ENCODE measurements around the gene USP3. TPM values are rescaled to one million over a fixed set of nuclear protein-coding genes. Genes with fewer than 3 reads are reported as not detected.

Gene USP3
- total and polyA plus RNA-seq, 2 of the 13 experiments (the other 11 are each of a cell fraction or from before 2014, with no cell fraction given): 14.3 to 61.2 TPM

DNA sequence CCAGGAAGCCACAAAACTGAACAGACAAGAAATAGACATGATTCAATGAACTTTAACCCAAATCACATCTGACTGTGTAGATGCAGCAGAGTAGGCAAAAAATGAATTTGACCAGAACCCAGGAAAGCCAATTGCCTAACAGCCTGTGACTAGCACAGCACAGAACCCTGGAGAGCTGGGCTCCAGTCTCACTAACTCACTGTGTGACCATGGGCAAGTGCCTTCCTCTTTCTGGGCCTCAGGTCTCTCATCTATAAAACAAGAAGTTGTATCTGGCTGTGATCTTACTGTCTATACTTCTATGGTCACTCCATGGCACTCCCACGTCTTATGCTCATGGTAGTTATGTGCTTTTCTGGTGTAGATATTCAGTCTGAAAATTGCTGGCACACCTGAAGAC lies 48.1 kb upstream of the USP3 start:
- FAIRE-seq: no peak
- Histone ChIP-seq H3K9me3 (ENCODE audit: low read length) (no peaks in the 10 kb centered on the region), H3K4me2 (ENCODE audit: low read depth, low read length) (no peak overlapping the region), H4K20me1 (ENCODE audit: insufficient read depth, low read length) (no peaks in the 10 kb centered on the region), H2AFZ (ENCODE audit: low read length) (no peak overlapping the region), H3K4me1 (ENCODE audit: insufficient read depth, low read length) (peaks cover 15% of the 10 kb centered on the region), H3K79me2 (ENCODE audit: insufficient read depth, low read length) (no peaks in the 10 kb centered on the region), H3K27me3 (ENCODE audit: control insufficient read depth in 1 of 2, insufficient read depth in 2 of 2, low read length in 2 of 2) (no peaks in the 10 kb centered on the region; a peak in 3 of 5 replicates), H3K36me3 (replicated peaks in 1 of 2; ENCODE audit: control insufficient read depth in 1 of 2, insufficient read depth in 2 of 2, low read length in 2 of 2) (no peaks in the 10 kb centered on the region), H3K27ac (ENCODE audit: extremely low read length, insufficient read depth, low read length) (no peak overlapping the region), H3K9ac (ENCODE audit: insufficient read depth, low read depth, low read length) (no peak overlapping the region), H3K4me3 (replicated peaks in 1 of 3; ENCODE audit: insufficient read depth in 1 of 3, low read depth in 2 of 3, low read length in 3 of 3) (no peak overlapping the region)
- ChIA-PET POLR2A (no interaction called here), CTCF (ENCODE audit: low intra/inter-chr PET ratio, low total read pairs) (no interaction called here)
- BruUV-seq (replicated peaks): no TSS peak
- DNase-seq (ENCODE audit: low spot score): no peak
- 33% methylated on average over 1 of the region's 1 CpG for WGBS (ENCODE audit: low lambda C conversion rate)
- ATAC-seq: no peak
- in situ Hi-C loops (cut with HindIII; ENCODE audit: extremely low pct_ligation_motif_present, low pct_unique_long_range_greater_than_20kb): no loop called here
- TF ChIP-seq CREM (IDR thresholded peaks at IDR 0.05): no peak
- TF ChIP-seq CREM (CRISPR knock-in tag; IDR thresholded peaks at IDR 0.05): no peak
- TF ChIP-seq RFXANK (CRISPR knock-in tag; IDR thresholded peaks at IDR 0.05): no peak
- TF ChIP-seq EED (CRISPR knock-in tag; IDR thresholded peaks at IDR 0.05): no peak
- TF ChIP-seq MAFK (conservative IDR thresholded peaks at IDR 0.05 in 1 of 2, IDR thresholded peaks at IDR 0.05 in 1 of 2; ENCODE audit: low read length in 2 of 2): no peak
- TF ChIP-seq ZNF121 (CRISPR knock-in tag; IDR thresholded peaks at IDR 0.05): no peak
- no peak for TF ChIP-seq BRD4 (CRISPR knock-in tag; IDR thresholded peaks at IDR 0.05)
- no peak for TF ChIP-seq PHF21A (CRISPR knock-in tag; IDR thresholded peaks at IDR 0.05)
- TF ChIP-seq ZNF530 (CRISPR knock-in tag; IDR thresholded peaks at IDR 0.05; ENCODE audit: low read depth): no peak
- no peak for TF ChIP-seq ZFP62 (CRISPR knock-in tag; IDR thresholded peaks at IDR 0.05)
- TF ChIP-seq, protein P1, sequence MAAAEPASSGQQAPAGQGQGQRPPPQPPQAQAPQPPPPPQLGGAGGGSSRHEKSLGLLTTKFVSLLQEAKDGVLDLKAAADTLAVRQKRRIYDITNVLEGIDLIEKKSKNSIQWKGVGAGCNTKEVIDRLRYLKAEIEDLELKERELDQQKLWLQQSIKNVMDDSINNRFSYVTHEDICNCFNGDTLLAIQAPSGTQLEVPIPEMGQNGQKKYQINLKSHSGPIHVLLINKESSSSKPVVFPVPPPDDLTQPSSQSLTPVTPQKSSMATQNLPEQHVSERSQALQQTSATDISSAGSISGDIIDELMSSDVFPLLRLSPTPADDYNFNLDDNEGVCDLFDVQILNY (CRISPR knock-in tag; conservative IDR thresholded peaks at IDR 0.05): no peak
- TF ChIP-seq ZNF572 (CRISPR knock-in tag; IDR thresholded peaks at IDR 0.05): no peak
- no peak for TF ChIP-seq ISL2 (CRISPR knock-in tag; IDR thresholded peaks at IDR 0.05)
- no peak for TF ChIP-seq NCOR1 (IDR thresholded peaks at IDR 0.05; ENCODE audit: borderline replicate concordance, low read length)
- intact Hi-C loops (cut with micrococcal nuclease; ENCODE audit: unreplicated experiment): no loop called here

All from HepG2 (cell line).